Ishikawa (cell line): ENCODE results near the gene MARCO.

Source experiments
- CEBPB ChIP-seq: IDR thresholded peaks from 2 replicates; pipeline ENCODE4 v1.6.1; 2012
- EGR1 ChIP-seq: IDR thresholded peaks from 2 replicates; pipeline ENCODE4 v1.6.1; 2012
- MAX ChIP-seq: IDR thresholded peaks from 2 replicates; pipeline ENCODE4 v1.6.1; 2012
- RAD21 ChIP-seq: IDR thresholded peaks from 2 replicates; pipeline ENCODE4 v1.6.1; 2012; ENCODE audit warnings: low read depth
- REST ChIP-seq: IDR thresholded peaks from 2 replicates; pipeline ENCODE4 v1.6.1; 2012; ENCODE audit warnings: low read depth, mild to moderate bottlenecking
- YY1 ChIP-seq: IDR thresholded peaks from 2 replicates; pipeline ENCODE4 v1.6.1; 2012; ENCODE audit warnings: low read depth

DNA sequence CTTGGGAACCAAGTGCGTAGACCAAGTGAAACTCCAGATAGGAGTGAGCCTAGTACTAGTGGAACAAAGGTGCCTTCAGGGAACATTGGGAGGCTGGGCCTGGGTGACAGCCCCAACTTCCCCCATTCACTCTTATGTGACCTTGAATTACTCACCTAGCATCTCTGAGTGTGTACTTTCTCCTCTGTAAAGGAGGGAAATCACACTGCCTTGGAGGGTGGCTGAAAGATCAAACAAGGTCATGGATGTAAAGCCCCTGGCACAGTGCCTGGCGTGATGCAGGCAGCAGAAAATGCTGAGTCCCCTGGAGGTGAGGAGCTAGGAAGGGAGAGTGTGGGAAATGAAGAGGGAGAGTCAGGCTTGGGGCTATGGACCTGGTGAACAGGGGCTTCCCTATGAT lies 45.9 kb downstream of the MARCO start:
- no peak for TF ChIP-seq YY1
- no peak for TF ChIP-seq RAD21
- no peak for TF ChIP-seq MAX
- no peak for TF ChIP-seq REST
- TF ChIP-seq EGR1: no peak
- TF ChIP-seq CEBPB: no peak
